GM19238 (cell line): ENCODE results near the gene SSBP3.
"Not testable (repeated sequence)": the region's sequence is repeated elsewhere in the genome, so short reads cannot be mapped to it uniquely, and the experiment has no call there.

Experiments
- DNase-seq: peaks from one replicate; pipeline ENCODE4 v3.0.0; 2011; ENCODE audit warnings: low spot score; ENCODE audit not compliant: insufficient read length

SSBP3 gene

DNA sequence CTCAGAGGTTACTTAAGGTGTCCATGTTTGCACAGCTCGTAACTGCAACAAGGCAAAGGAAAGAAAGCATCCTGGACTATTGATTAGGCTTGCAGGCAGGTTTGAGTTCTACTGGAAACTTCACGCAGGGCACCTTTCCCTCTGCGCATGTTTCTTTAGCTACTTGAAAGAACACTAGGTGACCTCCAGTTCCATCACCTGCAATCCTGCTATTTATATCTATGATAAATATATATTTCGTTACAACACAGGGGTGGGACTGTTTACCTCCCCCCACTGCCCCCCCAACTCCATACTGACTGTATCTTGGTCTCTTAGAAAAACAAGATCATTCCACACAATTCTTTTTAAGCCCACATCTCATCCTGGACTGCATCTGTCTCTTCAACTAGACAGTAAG is 12.1 kb downstream of the SSBP3 start:
- DNase-seq = no peak

DNA sequence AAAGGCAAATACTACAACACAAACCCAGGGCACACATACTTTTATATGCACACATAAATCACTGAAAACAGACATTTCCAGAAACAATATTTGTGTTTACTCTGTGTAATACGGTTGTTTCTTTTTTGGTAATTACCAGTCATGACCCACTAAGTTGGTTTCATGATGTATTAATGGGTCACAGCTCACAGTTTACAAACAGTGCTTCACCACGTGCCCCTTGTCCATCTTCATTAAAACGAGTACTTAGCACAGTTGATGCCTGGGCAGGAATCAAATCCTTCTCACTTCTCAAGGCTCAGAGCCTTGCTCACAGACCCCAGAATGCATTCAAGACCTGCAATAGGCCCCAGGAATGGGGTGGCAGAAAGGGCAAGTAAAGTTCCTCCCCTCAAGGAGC is 13.8 kb downstream of the SSBP3 start:
- DNase-seq = no peak

DNA sequence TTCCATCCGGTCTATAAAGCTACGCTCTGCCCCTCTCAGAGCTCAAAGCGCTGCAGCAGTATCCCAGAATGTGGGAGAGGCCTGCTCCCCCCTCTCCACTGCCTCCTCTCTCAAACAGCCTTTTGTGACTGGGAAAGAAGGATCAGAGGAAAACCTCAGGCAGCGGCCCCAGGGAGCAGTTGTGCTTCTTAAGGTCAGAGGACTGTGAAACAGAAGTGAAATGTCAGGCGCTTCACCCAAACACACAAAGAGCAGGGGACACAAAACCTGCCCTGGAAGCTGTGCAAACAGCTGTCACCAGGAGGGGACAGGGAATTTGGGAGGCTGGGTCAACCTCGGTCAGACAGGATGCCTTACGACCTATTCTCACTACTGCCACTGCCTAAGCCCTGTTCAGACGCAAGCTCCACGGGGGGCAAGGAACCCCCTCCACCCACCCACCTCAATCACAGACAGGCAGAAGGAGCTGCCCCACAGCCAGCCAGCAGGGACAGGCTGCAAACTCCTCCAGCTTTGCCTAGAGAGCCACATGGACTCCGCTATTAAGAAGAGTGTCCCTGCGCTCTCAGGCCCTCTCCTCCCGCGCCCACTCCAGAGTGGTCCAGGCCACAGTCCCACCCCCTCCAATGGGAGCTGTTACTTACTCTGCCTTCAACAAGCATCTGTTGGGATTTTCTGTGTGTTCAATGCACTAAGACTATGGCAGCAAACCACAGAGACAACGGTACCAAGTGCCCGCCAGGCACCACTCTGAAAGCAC is 14.6 kb downstream of the SSBP3 start:
- DNase-seq = no peak

DNA sequence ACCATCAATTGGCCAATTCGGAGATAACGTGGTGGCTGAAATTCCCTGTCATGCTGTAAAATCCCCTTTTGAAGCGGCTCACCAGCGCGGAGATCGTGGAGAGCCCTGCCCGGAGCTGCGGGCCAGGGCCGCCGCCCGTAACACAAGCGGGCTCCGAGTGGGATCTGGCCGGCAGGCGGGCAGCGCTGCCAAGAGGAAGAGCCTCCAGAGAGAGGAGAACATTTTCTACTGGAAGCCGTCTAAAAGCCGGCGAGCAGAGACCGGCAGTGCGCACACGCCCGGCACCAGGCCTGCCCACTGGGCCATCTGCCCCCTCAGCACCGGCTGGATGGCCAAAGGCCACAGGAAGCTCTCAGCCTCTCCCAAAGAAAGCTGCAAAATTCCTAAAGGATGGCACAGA is 15.5 kb downstream of the SSBP3 start:
- DNase-seq = no peak

DNA sequence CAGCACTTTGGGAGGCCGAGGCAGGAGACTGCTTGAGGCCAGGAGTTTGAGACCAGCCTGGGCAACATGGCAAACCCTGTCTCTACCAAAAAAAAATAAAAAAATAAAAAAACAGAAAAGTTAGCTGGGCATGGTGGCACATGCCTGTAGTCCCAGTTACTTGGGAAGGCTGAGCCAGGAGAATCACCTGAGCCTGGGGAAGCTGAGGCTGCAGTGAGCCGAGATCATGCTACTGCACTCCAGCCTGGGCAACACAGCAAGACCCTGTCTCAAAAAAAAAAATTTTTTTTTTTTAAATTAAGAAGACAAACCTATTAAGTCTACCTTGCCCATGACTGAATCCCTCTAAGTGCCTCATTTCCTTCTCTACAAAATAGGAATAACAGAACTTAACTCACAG is 16.6 kb downstream of the SSBP3 start:
- not testable (repeated sequence) for DNase-seq

DNA sequence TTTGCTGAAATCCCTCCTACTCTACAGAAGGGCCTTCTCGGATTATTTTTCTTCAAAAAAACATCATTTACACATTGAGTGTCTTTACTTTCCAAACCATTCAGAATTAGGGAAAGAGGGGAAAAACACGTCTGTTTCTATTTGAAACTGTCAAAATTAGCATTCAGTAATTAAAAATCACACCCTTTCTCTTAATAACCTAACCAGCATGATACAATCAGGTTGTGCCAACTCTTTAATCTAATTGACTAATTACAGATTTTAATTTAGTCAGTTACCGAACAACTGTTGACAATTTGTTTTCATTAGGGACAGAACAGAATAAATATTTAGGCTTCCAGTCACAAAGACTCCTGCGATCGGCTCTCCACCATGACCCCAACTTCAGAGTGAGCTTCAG is 18.8 kb downstream of the SSBP3 start:
- no peak for DNase-seq

DNA sequence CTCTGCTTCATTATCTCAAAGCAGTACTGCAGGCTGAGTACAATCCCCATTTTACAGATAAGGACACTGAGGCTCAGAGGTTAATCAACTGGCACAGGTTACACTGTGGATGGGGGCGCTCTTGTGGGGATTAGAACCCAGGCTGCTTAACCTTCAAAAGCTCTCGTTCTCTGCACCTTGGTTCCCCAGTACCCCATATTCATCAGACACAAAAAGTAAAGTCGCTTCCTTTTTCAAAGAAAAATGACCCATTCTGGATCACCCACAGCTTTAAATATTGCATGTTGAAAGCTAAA is 20.5 kb downstream of the SSBP3 start:
- no peak for DNase-seq

DNA sequence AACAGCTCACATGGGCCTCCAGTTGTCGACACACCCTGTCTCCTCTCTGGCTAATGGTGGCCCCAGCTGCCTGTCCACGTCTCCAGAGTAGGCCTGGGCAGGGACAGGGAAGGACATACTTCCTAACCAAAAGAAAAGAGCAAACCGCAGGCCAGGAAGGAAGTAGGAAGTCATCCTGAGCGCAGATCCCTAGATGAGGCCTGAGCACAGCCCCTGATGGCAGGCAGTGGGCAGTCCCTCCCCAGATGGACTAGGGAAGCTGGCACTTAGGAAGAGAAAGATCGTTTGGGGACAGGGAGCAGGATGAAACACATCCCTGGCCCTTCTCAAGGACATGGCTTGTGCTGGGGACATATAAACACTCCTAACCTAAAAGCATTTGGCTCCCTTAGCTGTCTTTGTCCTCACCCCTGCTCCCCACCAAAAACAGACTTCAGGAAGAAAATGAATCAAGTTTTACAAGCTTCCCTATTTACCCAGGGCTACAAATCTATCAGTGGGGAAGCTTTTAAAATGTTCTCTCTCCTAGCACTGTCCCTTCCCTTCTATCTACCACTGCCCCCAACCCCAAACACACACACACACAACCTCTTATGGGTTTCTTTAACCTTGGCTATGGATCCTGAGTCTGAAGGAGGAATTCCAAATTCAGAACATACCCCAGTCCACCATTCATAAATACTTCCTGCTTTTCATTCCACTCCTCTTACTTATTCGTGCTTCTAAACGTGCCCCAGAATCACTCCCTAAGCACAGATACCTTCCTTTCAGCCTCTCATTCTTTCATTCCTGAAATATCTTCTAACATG is 21.1 kb downstream of the SSBP3 start:
- DNase-seq = no peak

DNA sequence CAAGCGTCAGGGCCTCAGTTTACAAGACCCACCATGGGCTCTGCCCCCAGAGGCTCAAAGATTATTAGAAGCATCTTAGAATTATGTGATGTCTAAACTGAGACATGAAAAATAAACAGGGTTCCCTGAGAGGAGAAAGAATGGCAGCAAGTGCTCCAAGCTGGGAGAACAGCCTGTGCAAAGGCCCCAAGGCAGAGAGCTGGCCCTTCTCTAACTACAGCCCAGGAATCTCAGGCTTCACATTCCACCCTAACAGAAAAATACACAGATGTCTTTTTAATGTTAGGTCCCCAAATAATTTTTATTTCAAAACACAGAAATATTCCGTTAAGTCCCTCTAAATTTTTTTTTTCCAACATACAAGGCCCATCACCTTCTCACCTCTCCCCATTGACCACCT is 21.7 kb downstream of the SSBP3 start:
- no peak for DNase-seq

DNA sequence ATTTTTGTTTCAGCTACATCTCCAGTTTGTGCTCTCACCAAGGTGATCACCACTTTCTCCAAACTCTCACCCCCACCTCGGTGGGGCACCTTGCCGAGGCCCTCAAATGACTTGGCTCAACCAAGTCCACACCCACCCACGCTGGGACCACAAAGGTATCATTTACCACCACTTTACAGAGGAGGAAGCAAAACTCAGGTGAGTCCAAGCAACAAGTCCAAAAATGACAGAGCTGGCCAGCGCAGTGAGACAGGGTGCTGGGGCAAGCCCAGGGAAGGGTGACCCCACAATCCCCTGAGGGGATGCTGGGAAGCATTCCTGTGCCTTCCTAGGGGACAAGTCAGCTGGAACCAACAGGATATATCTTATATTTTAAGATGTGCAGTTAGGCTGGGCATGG is 24.7 kb downstream of the SSBP3 start:
- no peak for DNase-seq

DNA sequence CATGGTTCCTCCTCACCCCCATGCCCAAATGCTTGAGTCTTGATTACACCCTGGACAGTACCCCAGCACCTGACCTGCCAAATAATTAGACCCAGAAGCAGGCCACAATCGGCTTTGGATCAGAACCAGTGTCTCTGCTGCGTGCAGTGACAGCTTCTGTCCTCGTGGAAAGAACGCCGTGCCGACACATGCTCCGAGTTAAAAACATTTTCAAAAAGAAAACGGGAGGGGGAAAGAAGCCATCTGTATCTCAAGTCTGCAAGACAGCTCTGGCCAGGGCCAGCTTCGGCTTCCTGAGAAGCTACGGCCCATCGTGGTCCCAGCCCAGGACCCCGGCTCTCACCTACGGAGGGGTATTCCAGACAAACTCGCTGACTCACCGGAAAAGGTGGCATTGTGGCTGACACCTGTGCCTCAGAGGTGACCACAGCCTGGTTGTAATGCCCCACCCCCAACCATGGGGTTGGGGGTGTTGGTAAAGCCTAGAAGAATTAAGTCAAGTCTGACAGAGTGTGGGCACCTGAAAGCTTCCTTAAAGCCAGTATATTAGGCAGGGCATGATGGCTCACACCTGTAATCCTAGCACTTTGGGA is 25.8 kb downstream of the SSBP3 start:
- DNase-seq = no peak

DNA sequence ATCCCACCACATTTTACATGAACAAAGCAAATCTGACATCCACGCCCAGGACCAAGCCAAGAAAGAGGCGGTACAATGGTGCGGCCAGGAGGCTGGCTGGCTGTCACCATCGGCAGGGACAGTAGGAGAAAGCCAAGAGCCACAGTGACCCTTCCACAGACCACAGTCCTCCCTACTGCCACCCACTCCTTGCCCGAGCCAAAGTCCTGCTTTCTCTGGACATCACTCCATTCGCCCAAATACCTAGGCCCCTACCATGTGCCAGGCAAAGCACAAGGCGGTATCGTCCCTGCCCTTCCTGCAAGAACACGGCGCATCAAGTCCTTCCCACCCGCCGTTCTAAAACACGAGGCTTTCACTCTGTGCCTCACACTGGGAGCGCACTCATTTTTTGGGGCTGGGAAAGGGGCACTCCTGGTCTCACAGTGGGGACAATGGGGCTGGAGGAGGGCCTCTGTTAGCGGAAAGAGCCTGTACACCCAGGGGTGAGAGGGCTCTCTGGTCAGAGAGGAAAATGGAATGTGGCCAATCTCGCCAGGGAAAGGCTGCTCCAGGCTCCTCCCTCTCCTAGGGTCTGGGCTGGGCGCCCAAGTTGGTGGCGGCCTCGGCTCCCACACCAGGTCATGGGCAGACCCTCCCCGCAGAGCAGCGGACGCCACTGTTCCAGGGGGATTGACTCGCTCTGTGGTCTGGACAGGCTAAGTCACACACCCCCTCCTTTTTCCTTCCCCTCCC is 26.5 kb downstream of the SSBP3 start:
- DNase-seq = no peak

DNA sequence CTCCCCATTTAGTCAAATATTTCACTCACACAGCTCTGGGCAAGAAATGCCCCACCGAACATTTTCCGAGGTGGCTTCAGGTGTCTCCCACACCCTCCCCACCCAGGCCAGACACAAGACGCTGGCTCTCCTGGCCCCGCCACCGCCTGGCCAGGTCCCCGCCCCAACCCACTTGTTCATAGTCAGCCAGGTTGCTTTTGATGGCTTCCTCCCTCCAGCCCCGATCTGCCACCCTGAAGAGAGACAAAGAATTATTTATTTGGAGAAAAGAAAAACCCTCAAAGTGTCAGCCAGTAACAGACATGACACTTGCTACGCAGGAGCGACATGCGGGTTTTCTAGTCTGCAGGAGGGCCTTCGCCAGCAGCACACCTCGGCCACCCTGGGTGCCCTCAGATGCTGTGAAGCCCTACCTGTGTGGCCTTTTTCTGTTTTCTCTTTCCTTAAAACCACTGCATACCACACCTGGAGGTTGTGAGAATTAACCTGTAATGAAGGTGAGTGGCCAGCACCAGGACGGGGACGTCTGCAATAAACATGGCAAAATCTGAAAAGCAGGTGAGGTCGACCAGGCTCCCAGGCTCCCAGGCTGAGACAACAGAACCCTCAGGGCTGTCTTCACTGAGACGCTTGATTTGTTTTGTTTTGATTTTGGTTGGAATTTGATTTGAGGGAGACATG is 27.2 kb downstream of the SSBP3 start:
- no peak for DNase-seq

DNA sequence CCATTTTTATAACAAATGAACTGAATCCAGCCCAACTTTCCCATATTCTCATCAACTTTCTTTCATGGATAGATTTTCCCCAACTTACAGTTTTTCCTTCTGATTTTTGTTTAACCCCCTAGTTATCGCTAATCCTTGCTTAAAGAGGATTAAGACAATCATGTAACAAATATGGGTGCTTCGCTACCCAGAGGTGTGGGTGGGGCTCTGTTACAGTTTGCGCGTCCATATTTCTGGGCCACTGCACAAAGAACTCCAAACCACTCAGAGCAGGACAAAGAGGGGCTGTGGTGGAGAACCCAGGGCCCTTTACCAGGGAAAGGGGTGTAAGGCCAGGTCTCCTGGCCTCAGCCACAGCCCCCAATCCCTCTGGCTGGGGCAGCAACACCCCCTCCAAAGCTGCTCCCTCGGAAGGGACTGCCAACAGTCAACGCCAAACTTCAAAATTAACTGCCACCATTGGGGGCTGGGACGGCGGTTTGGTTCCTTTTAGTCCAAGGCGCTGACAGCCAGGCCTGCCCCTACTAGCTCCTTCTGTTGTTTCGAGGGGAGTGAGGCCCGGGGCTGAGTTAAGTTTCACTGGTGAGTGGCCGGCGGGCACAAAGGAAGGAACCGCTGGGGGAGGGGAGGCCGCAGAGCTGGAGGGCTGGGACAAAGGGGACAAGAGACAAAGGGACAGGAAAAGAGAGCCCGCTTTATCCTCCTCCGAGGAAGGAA is 27.9 kb downstream of the SSBP3 start:
- no peak for DNase-seq

DNA sequence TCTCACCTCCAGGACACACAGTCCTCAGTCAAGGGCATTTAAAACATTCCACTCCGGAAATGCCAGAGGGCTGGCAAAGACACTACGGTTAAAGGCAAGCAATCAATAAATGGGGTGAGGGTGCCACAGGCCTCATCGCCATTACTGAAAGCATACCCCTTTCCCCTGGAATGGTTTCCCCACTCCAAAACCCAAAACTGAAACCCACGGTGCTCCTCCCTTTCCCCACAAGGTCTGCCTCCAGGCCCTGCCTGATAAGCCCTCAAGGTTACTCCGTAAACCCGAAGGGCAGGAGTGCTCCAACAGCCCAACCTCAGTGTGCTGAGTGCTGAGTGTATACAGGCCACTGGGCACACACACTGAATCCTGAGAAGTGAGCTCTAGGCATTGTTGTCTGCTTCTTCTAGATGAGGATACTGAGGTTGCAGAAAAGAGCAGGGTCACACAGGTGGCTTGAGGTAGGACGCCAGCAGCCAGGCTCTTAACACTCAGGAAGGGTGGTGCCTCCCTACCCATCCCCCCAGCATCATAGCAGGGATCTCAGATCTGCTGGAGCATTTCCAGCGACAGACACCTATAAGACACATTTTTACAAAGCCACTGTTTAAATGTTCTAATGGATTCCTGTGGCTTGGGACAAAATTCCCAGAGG is 29.0 kb downstream of the SSBP3 start:
- DNase-seq = no peak

DNA sequence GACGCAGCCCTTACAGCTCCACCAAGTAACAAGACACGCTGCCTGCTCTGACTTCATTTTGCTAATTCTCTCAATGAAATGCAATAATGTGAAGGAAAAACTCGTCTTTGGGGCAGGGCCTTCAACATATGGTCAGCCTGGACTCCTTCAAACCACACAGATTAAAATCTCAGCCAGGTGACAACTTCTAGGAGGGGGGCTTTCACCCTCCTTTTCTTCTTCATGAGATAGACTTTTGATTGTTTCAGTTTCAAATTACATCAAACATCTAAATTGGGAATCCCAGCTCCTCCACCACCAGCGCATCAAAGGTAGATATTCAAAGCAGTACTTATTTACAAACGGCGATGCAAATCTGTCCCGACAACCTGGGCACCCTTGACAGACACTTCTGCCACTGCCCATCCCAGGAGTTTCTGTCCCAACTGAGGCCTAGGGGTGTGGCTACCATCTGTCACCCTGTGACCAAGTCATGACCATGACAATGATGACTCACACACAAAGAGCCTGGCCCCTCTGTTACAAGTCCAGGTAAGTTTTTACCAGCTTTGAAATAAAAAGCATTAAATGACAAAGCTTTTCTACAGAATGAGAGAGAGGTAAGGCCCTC is 29.7 kb downstream of the SSBP3 start:
- DNase-seq = peak; percentile 66

DNA sequence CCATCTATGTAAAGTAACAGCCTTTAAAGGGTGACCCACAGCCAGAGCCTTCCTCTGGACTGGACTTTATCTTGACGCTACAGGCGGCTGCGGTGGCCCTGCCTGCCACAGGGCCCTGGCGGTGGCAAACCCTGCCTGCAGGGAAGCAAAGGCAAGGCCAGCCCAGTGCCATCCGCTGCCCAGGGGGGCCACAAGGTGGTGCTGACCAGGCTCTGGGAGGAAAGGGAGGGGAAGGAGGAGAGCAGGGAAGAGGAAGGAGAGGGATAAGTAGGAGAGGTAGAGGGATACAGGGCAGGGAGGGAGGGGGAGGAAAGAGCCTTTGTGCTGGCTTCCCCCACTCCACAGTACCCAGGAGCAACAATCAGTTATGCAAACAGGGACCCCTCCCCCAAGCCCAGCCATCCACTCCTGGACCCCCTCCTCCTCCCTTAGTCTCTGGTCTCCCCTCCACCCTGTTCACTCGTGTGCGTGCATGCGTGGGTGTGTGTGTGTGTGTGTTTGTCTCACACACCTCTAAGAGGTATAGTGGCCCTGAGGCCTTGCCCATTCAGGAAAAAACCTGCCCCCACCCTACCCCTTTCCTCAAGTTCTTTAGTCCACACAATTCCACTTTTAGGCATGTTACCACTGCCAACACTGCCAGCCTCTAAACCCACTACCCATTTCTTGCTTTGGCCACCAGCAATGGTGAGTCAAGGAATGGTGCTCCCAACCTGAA is 30.3 kb downstream of the SSBP3 start:
- DNase-seq = no peak

DNA sequence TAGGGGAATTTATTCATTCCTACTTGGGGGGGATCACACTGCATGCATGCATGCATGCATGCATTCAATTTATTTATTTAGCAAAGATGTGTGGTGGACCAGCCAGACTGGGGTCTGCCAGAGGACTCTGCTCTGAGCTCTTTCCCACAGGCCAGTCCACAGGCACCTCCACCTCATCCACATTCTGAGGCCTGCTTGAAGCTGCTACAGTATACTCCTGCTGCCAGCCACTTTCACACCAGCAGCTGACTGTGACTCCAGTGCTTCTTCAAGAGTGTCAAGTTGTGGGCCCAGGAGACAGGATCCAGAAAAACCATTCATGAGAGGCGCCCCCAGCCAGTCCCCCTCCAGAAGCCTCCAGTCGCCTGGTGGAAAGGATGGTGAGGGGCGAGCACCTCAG is 30.9 kb downstream of the SSBP3 start:
- DNase-seq = no peak

DNA sequence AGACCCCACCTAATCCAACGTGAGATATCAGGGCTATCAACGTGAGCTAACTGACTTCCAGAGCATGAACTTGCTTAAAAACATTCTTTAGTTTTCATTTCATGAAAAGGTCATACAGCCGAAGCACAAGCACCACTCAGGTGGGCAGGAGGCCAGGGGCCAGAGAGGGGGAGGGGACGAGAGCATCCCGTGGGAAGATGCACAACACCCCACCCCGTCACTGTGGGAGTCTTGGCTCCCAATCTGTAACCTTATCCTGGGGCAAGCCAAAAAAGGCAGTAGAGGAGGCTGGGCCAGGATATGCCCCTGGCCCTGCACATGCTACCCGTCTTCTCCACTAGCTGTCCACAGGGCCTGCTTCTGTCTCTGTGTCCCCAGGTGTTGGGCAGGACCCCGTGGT is 31.4 kb downstream of the SSBP3 start:
- DNase-seq = no peak
